GM12875 (cell line): ENCODE measurements around the gene AKAP11.

ENCODE experiments used
- H3K4me3 ChIP-seq: one replicate; pipeline ENCODE4 v1.5.1; 2011; ENCODE audit warnings: low read depth, low read length, control low read depth
- CTCF ChIP-seq: IDR thresholded peaks from 2 replicates; pipeline ENCODE4 v1.5.1; 2011; ENCODE audit warnings: low read depth, mild to moderate bottlenecking, control low read depth, inconsistent platforms, low read length, moderate library complexity, borderline replicate concordance; ENCODE audit not compliant: insufficient read depth

The AKAP11 gene

GRCh38 chr13:42280537-42280936, 8.6 kb downstream of the AKAP11 start:
- TF ChIP-seq CTCF: no peak
- H3K4me3 ChIP-seq: no peak overlapping the region

GRCh38 chr13:42283574-42283973, 11.6 kb downstream of the AKAP11 start:
- no peak overlapping the region for H3K4me3 ChIP-seq
- TF ChIP-seq CTCF: no peak

- TF ChIP-seq CTCF: no peak
- H3K4me3 ChIP-seq: no peak overlapping the region
Observed at GRCh38 chr13:42284068-42284467, 12.1 kb downstream of the AKAP11 start.

GRCh38 chr13:42298392-42298791, 26.4 kb downstream of the AKAP11 start:
- no peak for TF ChIP-seq CTCF
- H3K4me3 ChIP-seq: no peak overlapping the region

GRCh38 chr13:42305503-42305902, 33.6 kb downstream of the AKAP11 start:
- no peak for TF ChIP-seq CTCF
- H3K4me3 ChIP-seq: no peak overlapping the region

GRCh38 chr13:42307461-42307860, 35.5 kb downstream of the AKAP11 start:
- no peak overlapping the region for H3K4me3 ChIP-seq
- no peak for TF ChIP-seq CTCF

GRCh38 chr13:42312817-42313431, 41.0 kb downstream of the AKAP11 start:
- no peak overlapping the region for H3K4me3 ChIP-seq
- TF ChIP-seq CTCF: no peak
